Panc1 (cell line): Measurements from ENCODE around the gene SDC1.

Experiments used
- REST ChIP-seq, 2 experiments: IDR thresholded peaks; 2 replicates each; pipeline ENCODE4 v1.6.1; 2011 to 2012; ENCODE audit warnings: low read depth in 2 of 2, control low read depth in 1 of 2, low read length in 1 of 2, mild to moderate bottlenecking in 1 of 2, moderate library complexity in 1 of 2; ENCODE audit not compliant: insufficient read depth in 1 of 2
- TF ChIP-seq, protein P1 (sequence below): fragments of 450-650 bp; IDR thresholded peaks from 2 replicates; pipeline ENCODE4 v1.5.1; 2017; ENCODE audit warnings: mild to moderate bottlenecking

- TF ChIP-seq, protein P1, sequence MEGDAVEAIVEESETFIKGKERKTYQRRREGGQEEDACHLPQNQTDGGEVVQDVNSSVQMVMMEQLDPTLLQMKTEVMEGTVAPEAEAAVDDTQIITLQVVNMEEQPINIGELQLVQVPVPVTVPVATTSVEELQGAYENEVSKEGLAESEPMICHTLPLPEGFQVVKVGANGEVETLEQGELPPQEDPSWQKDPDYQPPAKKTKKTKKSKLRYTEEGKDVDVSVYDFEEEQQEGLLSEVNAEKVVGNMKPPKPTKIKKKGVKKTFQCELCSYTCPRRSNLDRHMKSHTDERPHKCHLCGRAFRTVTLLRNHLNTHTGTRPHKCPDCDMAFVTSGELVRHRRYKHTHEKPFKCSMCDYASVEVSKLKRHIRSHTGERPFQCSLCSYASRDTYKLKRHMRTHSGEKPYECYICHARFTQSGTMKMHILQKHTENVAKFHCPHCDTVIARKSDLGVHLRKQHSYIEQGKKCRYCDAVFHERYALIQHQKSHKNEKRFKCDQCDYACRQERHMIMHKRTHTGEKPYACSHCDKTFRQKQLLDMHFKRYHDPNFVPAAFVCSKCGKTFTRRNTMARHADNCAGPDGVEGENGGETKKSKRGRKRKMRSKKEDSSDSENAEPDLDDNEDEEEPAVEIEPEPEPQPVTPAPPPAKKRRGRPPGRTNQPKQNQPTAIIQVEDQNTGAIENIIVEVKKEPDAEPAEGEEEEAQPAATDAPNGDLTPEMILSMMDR, result no peak
- TF ChIP-seq REST (IDR thresholded peaks at IDR 0.05; ENCODE audit: insufficient read depth in 1 of 2, low read depth in 2 of 2, low read length in 1 of 2), result no peak
Measured at GRCh38 chr2:20211420-20211819, 13.5 kb downstream of the SDC1 start.
